Ascending aorta (tissue), 2 donors: Measurements from ENCODE around the gene MAP9. TPM values are rescaled to one million over a fixed set of nuclear protein-coding genes. Genes with fewer than 3 reads are reported as not detected.

Experiments
- DNase-seq, 2 donors: peaks; one replicate each; pipeline ENCODE4 v3.0.0-alpha.2; 2019; ENCODE audit warnings: low spot score in 2 of 2
- H3K27ac ChIP-seq, 2 donors: fragments of 200-600 bp; sonication (generic); one replicate each; pipeline ENCODE4 v1.5.1; 2016 to 2017; ENCODE audit warnings: mild to moderate bottlenecking in 1 of 2
- H3K27me3 ChIP-seq: fragments of 200-600 bp; sonication (generic); one replicate; pipeline ENCODE4 v1.5.1; 2017
- H3K36me3 ChIP-seq, 2 donors: fragments of 200-600 bp; sonication (generic); one replicate each; pipeline ENCODE4 v1.5.1; 2016
- H3K4me1 ChIP-seq, 2 donors: fragments of 200-600 bp; sonication (generic); one replicate each; pipeline ENCODE4 v1.5.1; 2016 to 2017; ENCODE audit warnings: mild to moderate bottlenecking in 1 of 2
- H3K4me3 ChIP-seq, 2 donors: fragments of 200-600 bp; sonication (generic); one replicate each; pipeline ENCODE4 v1.5.1; 2016 to 2017; ENCODE audit warnings: mild to moderate bottlenecking in 1 of 2
- H3K9me3 ChIP-seq, 2 donors: fragments of 200-600 bp; sonication (generic); one replicate each; pipeline ENCODE4 v1.5.1; 2016
- intact Hi-C: fragments of 100-400 bp; cut with DNase I; formaldehyde crosslinking; loops from one replicate; pipeline ENCODE4 v1.15.1; 2023
- total RNA-seq: library from RNA; depleted of rRNA; stranded (reverse); fragments of >200 nt; gene quantifications from one replicate; pipeline ENCODE4 v1.1.0, GENCODE V29; 2016
- TF ChIP-seq, protein P1 (sequence below), 3 experiments: fragments of 200-600 bp in 2 of 3; fragments of 450-650 bp in 1 of 3; sonication (generic) in 2 of 3; IDR thresholded peaks; one replicate each; pipeline ENCODE4 v1.5.1; 2016 to 2019; ENCODE audit warnings: antibody characterized with exemption in 3 of 3, mild to moderate bottlenecking in 1 of 3, moderate library complexity in 1 of 3

MAP9 gene
- total RNA-seq, 1 donor from 2014 or later = 5.2 TPM

DNA sequence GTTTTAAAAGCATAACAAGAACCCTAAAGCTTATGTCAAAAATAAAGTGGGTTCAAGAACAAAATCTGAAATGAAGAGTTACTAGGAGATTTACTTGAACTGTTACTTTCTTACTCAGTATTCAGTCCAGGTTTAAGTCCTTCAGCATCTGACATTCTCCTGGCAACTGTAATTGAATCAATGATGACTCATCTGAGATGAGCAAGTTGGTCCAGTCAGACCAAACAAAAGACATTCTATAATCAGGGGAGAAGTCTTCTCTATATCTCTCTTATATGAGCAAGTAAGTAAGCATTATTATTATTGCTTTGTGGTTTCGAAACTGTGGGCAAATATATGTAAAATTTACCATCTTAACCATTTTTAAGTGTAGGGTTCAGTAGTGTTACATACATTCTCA, 34.6 kb downstream of the MAP9 start:
- Histone ChIP-seq H3K4me3 (no peak overlapping the region), H3K9me3 (no peaks in the 10 kb centered on the region), H3K36me3 (peaks cover 0 to 17% of the 10 kb centered on the region in 2 donors), H3K4me1 (no peaks in the 10 kb centered on the region), H3K27ac (no peak overlapping the region), H3K27me3 (no peaks in the 10 kb centered on the region)
- intact Hi-C loops = no loop called here
- DNase-seq = no peak
- TF ChIP-seq, protein P1, sequence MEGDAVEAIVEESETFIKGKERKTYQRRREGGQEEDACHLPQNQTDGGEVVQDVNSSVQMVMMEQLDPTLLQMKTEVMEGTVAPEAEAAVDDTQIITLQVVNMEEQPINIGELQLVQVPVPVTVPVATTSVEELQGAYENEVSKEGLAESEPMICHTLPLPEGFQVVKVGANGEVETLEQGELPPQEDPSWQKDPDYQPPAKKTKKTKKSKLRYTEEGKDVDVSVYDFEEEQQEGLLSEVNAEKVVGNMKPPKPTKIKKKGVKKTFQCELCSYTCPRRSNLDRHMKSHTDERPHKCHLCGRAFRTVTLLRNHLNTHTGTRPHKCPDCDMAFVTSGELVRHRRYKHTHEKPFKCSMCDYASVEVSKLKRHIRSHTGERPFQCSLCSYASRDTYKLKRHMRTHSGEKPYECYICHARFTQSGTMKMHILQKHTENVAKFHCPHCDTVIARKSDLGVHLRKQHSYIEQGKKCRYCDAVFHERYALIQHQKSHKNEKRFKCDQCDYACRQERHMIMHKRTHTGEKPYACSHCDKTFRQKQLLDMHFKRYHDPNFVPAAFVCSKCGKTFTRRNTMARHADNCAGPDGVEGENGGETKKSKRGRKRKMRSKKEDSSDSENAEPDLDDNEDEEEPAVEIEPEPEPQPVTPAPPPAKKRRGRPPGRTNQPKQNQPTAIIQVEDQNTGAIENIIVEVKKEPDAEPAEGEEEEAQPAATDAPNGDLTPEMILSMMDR (IDR thresholded peaks at IDR 0.05) = no peak

DNA sequence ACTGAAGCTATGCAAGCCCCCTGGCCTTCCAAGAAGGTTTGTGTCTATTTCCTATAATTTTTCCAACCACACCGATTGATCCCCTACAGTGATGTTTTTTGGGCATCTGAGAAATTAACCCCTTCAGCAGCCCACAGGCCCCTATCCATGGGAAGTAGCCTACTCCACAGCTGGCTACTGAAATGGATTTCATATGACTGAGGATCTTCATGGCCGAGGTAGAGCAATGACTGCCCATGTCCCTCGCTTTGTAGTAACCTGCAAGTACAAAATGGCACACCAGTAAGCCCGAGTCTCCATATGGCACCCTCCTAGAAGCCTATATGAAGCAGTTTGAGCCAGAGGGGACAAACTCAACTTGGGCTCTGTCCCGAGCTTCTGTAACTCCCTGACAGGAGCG, 36.8 kb downstream of the MAP9 start:
- intact Hi-C loops = no loop called here

DNA sequence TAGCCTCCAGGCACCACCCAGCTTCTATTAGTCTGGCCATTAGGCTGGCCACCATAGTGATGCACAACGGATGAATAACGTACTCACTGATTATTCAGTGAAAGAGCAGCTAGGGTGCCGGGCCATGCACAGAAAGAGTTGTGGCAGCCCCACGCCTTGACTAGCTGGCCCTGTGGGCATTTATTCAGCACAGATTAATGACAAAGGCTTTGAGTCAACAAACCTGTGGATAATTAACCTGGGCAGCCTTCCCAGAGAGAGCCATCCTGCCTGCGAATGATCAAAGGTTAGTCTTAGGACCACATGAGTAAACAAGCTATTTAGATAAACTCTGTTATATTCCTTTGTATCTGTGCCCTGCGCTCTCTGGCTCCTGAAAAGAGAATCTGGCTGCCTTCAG, 37.2 kb downstream of the MAP9 start:
- TF ChIP-seq, protein P1 (IDR thresholded peaks at IDR 0.05) = no peak
- intact Hi-C loops = no loop called here
- no peaks in the 10 kb centered on the region for H3K27me3 ChIP-seq

More for the DNA sequence above, 36.8 kb downstream of the MAP9 start:
- H3K4me3 ChIP-seq = no peak overlapping the region
- no peak overlapping the region for H3K27ac ChIP-seq
- peaks cover 0 to under 1% of the 10 kb centered on the region in 2 donors for H3K36me3 ChIP-seq
- no peaks in the 10 kb centered on the region for H3K4me1 ChIP-seq
- no peak for DNase-seq
- TF ChIP-seq, protein P1 (IDR thresholded peaks at IDR 0.05) = no peak
- H3K9me3 ChIP-seq = no peaks in the 10 kb centered on the region
- H3K27me3 ChIP-seq = no peaks in the 10 kb centered on the region

DNA sequence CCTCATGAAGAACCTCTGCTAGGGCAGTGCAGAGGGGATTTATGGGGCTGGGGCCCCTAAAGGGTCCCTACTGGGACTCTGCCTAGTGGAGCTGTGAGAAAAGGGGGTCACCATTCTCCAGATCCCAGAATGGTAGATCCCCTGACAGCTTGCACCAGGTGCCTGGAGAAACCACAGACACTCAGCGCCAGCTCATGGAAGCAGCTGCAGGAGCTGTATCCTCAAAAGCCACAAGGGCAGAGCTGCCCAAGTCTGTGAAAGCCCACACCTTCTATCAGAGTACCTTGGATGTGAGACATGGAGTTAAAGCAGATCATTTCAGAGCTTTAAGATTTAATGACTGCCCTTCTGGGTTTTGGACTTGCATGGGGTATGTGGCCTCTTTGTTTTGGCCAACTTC, 38.6 kb downstream of the MAP9 start:
- intact Hi-C loops = no loop called here
- Histone ChIP-seq H3K36me3 (no peaks in the 10 kb centered on the region), H3K27ac (no peak overlapping the region), H3K4me3 (no peak overlapping the region), H3K9me3 (no peaks in the 10 kb centered on the region), H3K27me3 (no peaks in the 10 kb centered on the region), H3K4me1 (no peaks in the 10 kb centered on the region)
- DNase-seq = no peak
- TF ChIP-seq, protein P1 (IDR thresholded peaks at IDR 0.05) = no peak

More for the DNA sequence above, 37.2 kb downstream of the MAP9 start:
- H3K9me3 ChIP-seq = no peaks in the 10 kb centered on the region
- H3K4me1 ChIP-seq = no peaks in the 10 kb centered on the region
- H3K27ac ChIP-seq = no peak overlapping the region
- DNase-seq = no peak
- no peak overlapping the region for H3K4me3 ChIP-seq
- no peaks in the 10 kb centered on the region for H3K36me3 ChIP-seq

DNA sequence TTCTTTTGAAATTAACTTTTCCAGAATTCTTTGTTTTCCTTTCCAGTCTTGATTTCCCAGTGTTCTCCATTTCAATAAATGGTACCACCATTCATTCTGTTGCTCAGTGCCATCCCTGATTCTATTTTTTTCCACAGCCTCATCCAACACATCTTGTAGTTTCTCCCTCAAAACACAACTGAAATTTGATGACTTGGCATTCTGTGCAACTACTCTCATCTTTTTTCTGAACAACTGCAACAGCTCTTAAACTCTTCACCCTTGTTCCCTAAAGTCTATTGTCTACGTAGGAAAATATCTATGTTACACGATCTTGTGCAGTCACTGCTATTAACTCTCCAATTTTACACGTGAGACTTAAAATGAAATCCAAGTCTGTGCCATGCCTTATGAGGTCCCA, 40.5 kb downstream of the MAP9 start:
- TF ChIP-seq, protein P1 (IDR thresholded peaks at IDR 0.05) = no peak
- no peak overlapping the region for H3K27ac ChIP-seq
- no peak for DNase-seq
- H3K36me3 ChIP-seq = no peaks in the 10 kb centered on the region
- intact Hi-C loops = no loop called here
- no peaks in the 10 kb centered on the region for H3K9me3 ChIP-seq
- no peak overlapping the region for H3K4me3 ChIP-seq
- no peaks in the 10 kb centered on the region for H3K4me1 ChIP-seq
- no peaks in the 10 kb centered on the region for H3K27me3 ChIP-seq

DNA sequence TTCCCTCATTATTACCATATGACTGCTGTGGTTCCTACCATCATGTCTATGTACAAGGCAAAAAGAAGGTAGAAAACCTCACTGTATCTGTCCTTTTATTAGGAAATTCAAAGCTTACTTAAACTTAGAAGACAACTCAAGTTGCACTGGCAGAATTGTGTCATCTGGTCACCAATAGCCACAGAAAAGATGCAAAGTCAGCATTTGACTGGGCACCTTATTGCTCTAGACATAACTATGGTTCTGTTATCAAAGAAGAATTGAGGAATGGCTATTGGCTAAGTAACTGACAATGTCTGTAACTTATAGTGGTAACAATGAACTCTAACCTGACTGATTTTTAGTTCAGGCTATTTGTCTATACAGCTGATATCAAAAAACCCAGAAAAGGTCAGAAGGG, 45.3 kb downstream of the MAP9 start:
- H3K27me3 ChIP-seq = no peaks in the 10 kb centered on the region
- H3K9me3 ChIP-seq = no peaks in the 10 kb centered on the region
- DNase-seq = no peak
- TF ChIP-seq, protein P1 (IDR thresholded peaks at IDR 0.05) = no peak
- no peaks in the 10 kb centered on the region for H3K36me3 ChIP-seq
- H3K4me1 ChIP-seq = no peaks in the 10 kb centered on the region
- H3K27ac ChIP-seq = no peak overlapping the region
- intact Hi-C loops = no loop called here
- H3K4me3 ChIP-seq = no peak overlapping the region
